Sigmoid colon (tissue), 7 donors: ENCODE measurements around the gene MTA3. TPM values are rescaled to one million over a fixed set of nuclear protein-coding genes. Genes with fewer than 3 reads are reported as not detected.
"Not testable (repeated sequence)": the region's sequence is repeated elsewhere in the genome, so short reads cannot be mapped to it uniquely, and the experiment has no call there.

Source experiments
- DNase-seq: peaks from one replicate; pipeline ENCODE4 v3.0.0-alpha.2; 2019
- H3K27ac ChIP-seq, 4 donors: fragments of 200-600 bp; sonication (generic); one replicate each; pipeline ENCODE4 v1.5.1; 2016 to 2019; ENCODE audit warnings: mild to moderate bottlenecking in 1 of 4
- H3K27me3 ChIP-seq, 3 donors: fragments of 200-600 bp; sonication (generic); one replicate each; pipeline ENCODE4 v1.5.1; 2019; ENCODE audit warnings: mild to moderate bottlenecking in 1 of 3
- H3K36me3 ChIP-seq, 4 donors: fragments of 200-600 bp; sonication (generic); one replicate each; pipeline ENCODE4 v1.5.1; 2016 to 2019
- H3K4me1 ChIP-seq, 4 donors: fragments of 200-600 bp; sonication (generic); one replicate each; pipeline ENCODE4 v1.5.1; 2017 to 2019
- H3K4me3 ChIP-seq, 4 donors: fragments of 200-600 bp; sonication (generic); one replicate each; pipeline ENCODE4 v1.5.1; 2017 to 2019; ENCODE audit warnings: mild to moderate bottlenecking in 2 of 4, moderate library complexity in 1 of 4
- H3K9me3 ChIP-seq, 4 donors: fragments of 200-600 bp in 3 of 4; sonication (generic) in 3 of 4; one replicate each; pipeline versions ENCODE4 v1.5.1 to v1.6.1; 2013 to 2019
- CTCF ChIP-seq, 4 experiments: fragments of 450-650 bp in 3 of 4; fragments of 200-600 bp in 1 of 4; IDR thresholded peaks; one replicate each; pipeline ENCODE4 v1.5.1; 2016 to 2019; ENCODE audit warnings: antibody characterized with exemption in 4 of 4, mild to moderate bottlenecking in 3 of 4, moderate library complexity in 2 of 4
- EP300 ChIP-seq, 4 donors: sonication (generic); formaldehyde crosslinking; IDR thresholded peaks; one replicate each; pipeline ENCODE4 v1.6.1; 2017; ENCODE audit warnings: antibody characterized with exemption in 4 of 4
- POLR2A ChIP-seq, 2 donors: fragments of 450-650 bp; IDR thresholded peaks; one replicate each; pipeline ENCODE4 v1.6.1; 2016; ENCODE audit warnings: antibody characterized with exemption in 2 of 2, mild to moderate bottlenecking in 2 of 2, moderate library complexity in 2 of 2
- POLR2AphosphoS5 ChIP-seq, 4 donors: sonication (generic); formaldehyde crosslinking; IDR thresholded peaks; one replicate each; pipeline ENCODE4 v1.6.1; 2017; ENCODE audit warnings: antibody characterized with exemption in 4 of 4
- WGBS, 2 donors: extraction: QIAGEN DNeasy Blood & Tissue Kit; methylation state at CpG; one replicate each; pipeline ENCODE4 v1.1.7; 2013; 5-methylcytosine and 5-hydroxymethylcytosine counted together
- intact Hi-C: fragments of 100-400 bp; cut with DNase I; formaldehyde crosslinking; loops from one replicate; pipeline ENCODE4 v1.15.1; 2023
- polyA plus RNA-seq, 3 donors: library from polyadenylated mRNA; stranded (reverse); fragments of 200-250 nt; gene quantifications; one replicate each; pipeline ENCODE4 v1.2.3, GENCODE V29; 2013
- total RNA-seq, 4 donors: library from RNA; depleted of rRNA; stranded (reverse); fragments of >200 nt; gene quantifications; one replicate each; pipeline ENCODE4 v1.1.0, GENCODE V29; 2016
- donor health status: healthy with polysubstance abuse.
- donor health status: Bipolar disorder and iron deficiency.
- donor health status: healthy.

MTA3 gene
- total and polyA plus RNA-seq, 7 donors, result 24.5 to 53.2 (median 33.9) TPM

- H3K36me3 ChIP-seq, result peaks cover 0 to 13% (median 0%) of the 10 kb centered on the region in 4 donors
- WGBS, 2 donors, result 75 to 77% methylated on average over 2 of the region's 2 CpGs
- no peaks in the 10 kb centered on the region for H3K4me1 ChIP-seq
- TF ChIP-seq POLR2A (IDR thresholded peaks at IDR 0.05) (no peak), POLR2AphosphoS5 (IDR thresholded peaks at IDR 0.05) (no peak), CTCF (IDR thresholded peaks at IDR 0.05) (no peak), EP300 (IDR thresholded peaks at IDR 0.05) (no peak)
- no peak overlapping the region for H3K27ac ChIP-seq
- H3K4me3 ChIP-seq, result no peak overlapping the region
- intact Hi-C loops, result no loop called here
- no peaks in the 10 kb centered on the region for H3K27me3 ChIP-seq
- H3K9me3 ChIP-seq, result no peaks in the 10 kb centered on the region
- DNase-seq, result no peak
Measured at GRCh38 chr2:42618972-42619371, 50.5 kb downstream of the MTA3 start.

- peaks cover 0 to 13% (median 0%) of the 10 kb centered on the region in 4 donors for H3K36me3 ChIP-seq
- WGBS, 2 donors, result 98% methylated on average over 19 of the region's 26 CpGs
- DNase-seq, H3K4me1 ChIP-seq, H3K27me3 ChIP-seq, H3K27ac ChIP-seq, H3K4me3 ChIP-seq, H3K9me3 ChIP-seq, intact Hi-C loops: not testable (repeated sequence)
Measured at GRCh38 chr2:42621626-42622025, 53.2 kb downstream of the MTA3 start.

GRCh38 chr2:42622943-42623676 lies 54.7 kb downstream of the MTA3 start:
- intact Hi-C loops, result no loop called here
- no peak overlapping the region for H3K4me3 ChIP-seq
- TF ChIP-seq POLR2A (IDR thresholded peaks at IDR 0.05) (no peak), POLR2AphosphoS5 (IDR thresholded peaks at IDR 0.05) (no peak), CTCF (IDR thresholded peaks at IDR 0.05) (no peak), EP300 (IDR thresholded peaks at IDR 0.05) (no peak)
- no peaks in the 10 kb centered on the region for H3K4me1 ChIP-seq
- 18 to 59% methylated on average over 5 of the region's 5 CpGs for WGBS, 2 donors
- DNase-seq, result no peak
- H3K36me3 ChIP-seq, result peaks cover 0 to 13% (median 0%) of the 10 kb centered on the region in 4 donors
- H3K27ac ChIP-seq, result no peak overlapping the region
- no peaks in the 10 kb centered on the region for H3K9me3 ChIP-seq
- H3K27me3 ChIP-seq, result no peaks in the 10 kb centered on the region

GRCh38 chr2:42624047-42624446 lies 55.6 kb downstream of the MTA3 start:
- no peak for DNase-seq
- peaks cover 0 to 7% (median 0%) of the 10 kb centered on the region in 4 donors for H3K36me3 ChIP-seq
- no peak overlapping the region for H3K4me3 ChIP-seq
- intact Hi-C loops, result no loop called here
- no peaks in the 10 kb centered on the region for H3K27me3 ChIP-seq
- no peaks in the 10 kb centered on the region for H3K9me3 ChIP-seq
- 98% methylated on average over 2 of the region's 2 CpGs for WGBS, 2 donors
- no peak overlapping the region for H3K27ac ChIP-seq
- H3K4me1 ChIP-seq, result no peaks in the 10 kb centered on the region
- TF ChIP-seq POLR2AphosphoS5 (IDR thresholded peaks at IDR 0.05) (no peak), EP300 (IDR thresholded peaks at IDR 0.05) (no peak), CTCF (IDR thresholded peaks at IDR 0.05) (no peak), POLR2A (IDR thresholded peaks at IDR 0.05) (no peak)

GRCh38 chr2:42628024-42628423 lies 59.6 kb downstream of the MTA3 start:
- H3K27me3 ChIP-seq, intact Hi-C loops, DNase-seq, H3K36me3 ChIP-seq, H3K4me3 ChIP-seq, H3K4me1 ChIP-seq, H3K9me3 ChIP-seq, H3K27ac ChIP-seq: not testable (repeated sequence)
- 97% methylated on average over 10 of the region's 10 CpGs for WGBS, 2 donors

GRCh38 chr2:42636934-42637333 lies 68.5 kb downstream of the MTA3 start:
- Histone ChIP-seq H3K4me1 (peaks cover 0 to 10% (median 3%) of the 10 kb centered on the region in 4 donors), H3K27me3 (no peaks in the 10 kb centered on the region), H3K4me3 (no peak overlapping the region), H3K9me3 (no peaks in the 10 kb centered on the region), H3K27ac (no peak overlapping the region), H3K36me3 (no peaks in the 10 kb centered on the region)
- TF ChIP-seq EP300 (IDR thresholded peaks at IDR 0.05) (no peak), POLR2A (IDR thresholded peaks at IDR 0.05) (no peak), POLR2AphosphoS5 (IDR thresholded peaks at IDR 0.05) (no peak)
- intact Hi-C loops, result no loop called here
- WGBS, 2 donors, result 93% methylated on average over 6 of the region's 6 CpGs
- DNase-seq, result no peak
